Measurements from ENCODE around the gene PTF1A. TPM values are rescaled to one million over a fixed set of nuclear protein-coding genes. Genes with fewer than 3 reads are reported as not detected.

Gene PTF1A
- polyA plus RNA-seq, 1 donor from 2014 or later, result not detected

DNA sequence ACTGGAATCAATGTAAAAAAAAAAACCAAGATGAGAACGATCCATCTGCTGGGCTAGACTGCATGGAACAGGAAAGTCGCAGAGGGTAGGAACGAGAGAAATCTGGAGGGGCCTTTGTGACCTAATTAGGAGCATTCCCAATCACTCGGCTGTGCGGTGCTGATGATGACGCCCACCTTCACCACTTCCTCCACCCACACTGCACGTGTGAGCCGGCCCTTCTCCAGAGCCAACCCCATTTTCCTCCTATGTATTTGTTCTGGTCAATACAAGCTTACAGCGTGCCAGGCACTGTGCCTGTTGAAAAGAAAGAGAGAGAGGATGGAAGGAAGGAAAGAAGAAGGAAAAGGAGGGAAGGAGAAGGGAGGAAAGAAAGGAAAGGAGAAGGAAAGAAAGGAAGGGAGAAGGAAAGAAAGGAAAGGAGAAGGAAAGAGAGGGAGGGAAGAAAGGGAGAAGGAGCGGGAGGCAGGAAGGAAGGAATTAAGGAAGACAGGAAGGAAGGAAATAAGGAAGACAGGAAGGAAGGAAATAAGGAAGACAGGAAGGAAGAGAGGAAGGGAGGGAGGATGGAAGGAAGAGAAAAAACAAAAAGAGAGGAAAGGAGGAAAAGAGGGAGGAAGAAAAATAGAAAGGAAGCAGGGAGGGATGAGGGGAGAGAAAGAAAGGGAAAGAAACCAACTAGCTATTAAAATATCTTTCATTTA lies 35.5 kb upstream of the PTF1A start:
- Histone ChIP-seq H3K27me3 (ENCODE audit: insufficient read depth, low read depth, low read length) (no peaks in the 10 kb centered on the region), H3F3A (ENCODE audit: insufficient read depth, low read length, poor library complexity, severe bottlenecking) (no peaks in the 10 kb centered on the region), H3K27ac (ENCODE audit: low read length) (no peak overlapping the region), H2AFZ (ENCODE audit: low read depth, low read length) (no peak overlapping the region), H3K4me2 (ENCODE audit: low read length) (no peak overlapping the region), H3K36me3 (ENCODE audit: insufficient read depth, low read length) (no peaks in the 10 kb centered on the region), H3K4me3 (ENCODE audit: low read length) (no peak overlapping the region), H3K79me2 (replicated peaks; ENCODE audit: insufficient read depth, low read length) (no peaks in the 10 kb centered on the region), H3K9me2 (ENCODE audit: insufficient read depth, low read length) (no peaks in the 10 kb centered on the region), H3K9me3 (ENCODE audit: low read length) (no peaks in the 10 kb centered on the region), H3K9ac (ENCODE audit: low read length) (no peak overlapping the region), H4K20me1 (ENCODE audit: insufficient read depth) (no peaks in the 10 kb centered on the region)
- TF ChIP-seq SMC3 (conservative IDR thresholded peaks at IDR 0.05; ENCODE audit: poor library complexity) (no peak), RAD21 (conservative IDR thresholded peaks at IDR 0.05) (no peak), EZH2 (IDR thresholded peaks at IDR 0.05; ENCODE audit: borderline replicate concordance, insufficient read depth, low read length, poor library complexity, severe bottlenecking) (no peak), POLR2AphosphoS5 (IDR thresholded peaks at IDR 0.05) (no peak), CTCF (IDR thresholded peaks at IDR 0.05; ENCODE audit: poor library complexity, severe bottlenecking) (no peak), TAF1 (IDR thresholded peaks at IDR 0.05; ENCODE audit: low read depth) (no peak)

DNA sequence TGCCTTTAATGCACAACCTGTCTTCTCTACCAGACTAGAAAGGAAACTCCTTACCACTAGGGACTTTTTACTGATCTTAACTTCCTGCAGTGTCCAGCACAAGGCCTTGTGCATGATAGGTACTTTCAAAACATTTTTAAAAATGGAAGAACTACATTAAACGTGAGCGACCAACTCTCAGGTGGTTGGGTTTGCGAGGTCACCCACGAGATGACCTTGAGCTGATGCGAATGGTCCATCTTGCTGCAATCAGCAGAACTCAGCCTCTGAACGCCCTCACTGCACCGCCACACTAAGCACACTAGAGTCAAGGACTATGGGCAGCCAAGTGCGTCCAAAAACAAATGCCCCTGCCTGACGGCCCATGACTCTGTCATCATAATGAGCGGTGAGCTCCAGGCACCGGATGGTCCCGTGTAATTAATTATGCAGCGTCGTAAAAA lies 34.9 kb upstream of the PTF1A start:
- no peak overlapping the region for H3K4me2 ChIP-seq (ENCODE audit: low read length)
- H3K27me3 ChIP-seq (ENCODE audit: insufficient read depth, low read depth, low read length), result no peaks in the 10 kb centered on the region
- no peak overlapping the region for H3K4me3 ChIP-seq (ENCODE audit: low read length)
- no peaks in the 10 kb centered on the region for H3F3A ChIP-seq (ENCODE audit: insufficient read depth, low read length, poor library complexity, severe bottlenecking)
- no peak overlapping the region for H3K27ac ChIP-seq (ENCODE audit: low read length)
- TF ChIP-seq CTCF (IDR thresholded peaks at IDR 0.05; ENCODE audit: poor library complexity, severe bottlenecking), result no peak
- TF ChIP-seq SMC3 (conservative IDR thresholded peaks at IDR 0.05; ENCODE audit: poor library complexity), result no peak
- no peak for TF ChIP-seq REST (IDR thresholded peaks at IDR 0.05; ENCODE audit: borderline replicate concordance)
- no peak for TF ChIP-seq EZH2 (IDR thresholded peaks at IDR 0.05; ENCODE audit: borderline replicate concordance, insufficient read depth, low read length, poor library complexity, severe bottlenecking)
- no peak for TF ChIP-seq TAF1 (IDR thresholded peaks at IDR 0.05; ENCODE audit: low read depth)
- TF ChIP-seq MXI1 (conservative IDR thresholded peaks at IDR 0.05; ENCODE audit: poor library complexity, severe bottlenecking), result no peak
- TF ChIP-seq RAD21 (conservative IDR thresholded peaks at IDR 0.05), result no peak
- TF ChIP-seq EP300 (conservative IDR thresholded peaks at IDR 0.05; ENCODE audit: poor library complexity, severe bottlenecking), result no peak
- no peak for TF ChIP-seq POLR2AphosphoS5 (IDR thresholded peaks at IDR 0.05)
- H3K9me3 ChIP-seq (ENCODE audit: low read length), result no peaks in the 10 kb centered on the region
- H2AFZ ChIP-seq (ENCODE audit: low read depth, low read length), result no peak overlapping the region
- H3K36me3 ChIP-seq (ENCODE audit: insufficient read depth, low read length), result no peaks in the 10 kb centered on the region
- H3K9ac ChIP-seq (ENCODE audit: low read length), result no peak overlapping the region
- H4K20me1 ChIP-seq (ENCODE audit: insufficient read depth), result no peaks in the 10 kb centered on the region
- no peaks in the 10 kb centered on the region for H3K9me2 ChIP-seq (ENCODE audit: insufficient read depth, low read length)
- H3K79me2 ChIP-seq (replicated peaks; ENCODE audit: insufficient read depth, low read length), result no peaks in the 10 kb centered on the region

Measured in neural cell (in vitro differentiated cells).